Ishikawa (cell line): ENCODE measurements around the gene RHEX.

Source experiments
- CEBPB ChIP-seq: IDR thresholded peaks from 2 replicates; pipeline ENCODE4 v1.6.1; 2012
- CREB1 ChIP-seq: IDR thresholded peaks from 2 replicates; pipeline ENCODE4 v1.6.1; 2012; ENCODE audit warnings: low read depth
- EGR1 ChIP-seq: IDR thresholded peaks from 2 replicates; pipeline ENCODE4 v1.6.1; 2012
- EP300 ChIP-seq: IDR thresholded peaks from 2 replicates; pipeline ENCODE4 v1.6.1; 2012; ENCODE audit warnings: borderline replicate concordance
- FOXM1 ChIP-seq: IDR thresholded peaks from 2 replicates; pipeline ENCODE4 v1.6.1; 2012; ENCODE audit warnings: low read depth, borderline replicate concordance
- MAX ChIP-seq: IDR thresholded peaks from 2 replicates; pipeline ENCODE4 v1.6.1; 2012
- NFIC ChIP-seq: IDR thresholded peaks from 2 replicates; pipeline ENCODE4 v1.6.1; 2012
- RAD21 ChIP-seq: IDR thresholded peaks from 2 replicates; pipeline ENCODE4 v1.6.1; 2012; ENCODE audit warnings: low read depth
- TAF1 ChIP-seq: IDR thresholded peaks from 2 replicates; pipeline ENCODE4 v1.6.1; 2012; ENCODE audit warnings: low read depth, mild to moderate bottlenecking
- TCF12 ChIP-seq: IDR thresholded peaks from 2 replicates; pipeline ENCODE4 v1.6.1; 2012; ENCODE audit warnings: low read depth
- TEAD4 ChIP-seq: IDR thresholded peaks from 2 replicates; pipeline ENCODE4 v1.6.1; 2012
- USF1 ChIP-seq: IDR thresholded peaks from 2 replicates; pipeline ENCODE4 v1.6.1; 2012
- YY1 ChIP-seq: IDR thresholded peaks from 2 replicates; pipeline ENCODE4 v1.6.1; 2012; ENCODE audit warnings: low read depth
- ZBTB7A ChIP-seq: IDR thresholded peaks from 2 replicates; pipeline ENCODE4 v1.6.1; 2012; ENCODE audit warnings: low read depth
- TF ChIP-seq, protein P1 (sequence below): IDR thresholded peaks from 2 replicates; pipeline ENCODE4 v1.6.1; 2012; ENCODE audit warnings: low read depth, mild to moderate bottlenecking

RHEX gene

GRCh38 chr1:206006946-206007345, 46.0 kb upstream of the RHEX start:
- no peak for TF ChIP-seq USF1
- TF ChIP-seq ZBTB7A, result no peak
- no peak for TF ChIP-seq TAF1

- TF ChIP-seq EP300, result no peak
- TF ChIP-seq NFIC, result no peak
- no peak for TF ChIP-seq ZBTB7A
- no peak for TF ChIP-seq TAF1
- TF ChIP-seq MAX, result no peak
- no peak for TF ChIP-seq USF1
- TF ChIP-seq TCF12, result no peak
- no peak for TF ChIP-seq EGR1
- TF ChIP-seq, protein P1, sequence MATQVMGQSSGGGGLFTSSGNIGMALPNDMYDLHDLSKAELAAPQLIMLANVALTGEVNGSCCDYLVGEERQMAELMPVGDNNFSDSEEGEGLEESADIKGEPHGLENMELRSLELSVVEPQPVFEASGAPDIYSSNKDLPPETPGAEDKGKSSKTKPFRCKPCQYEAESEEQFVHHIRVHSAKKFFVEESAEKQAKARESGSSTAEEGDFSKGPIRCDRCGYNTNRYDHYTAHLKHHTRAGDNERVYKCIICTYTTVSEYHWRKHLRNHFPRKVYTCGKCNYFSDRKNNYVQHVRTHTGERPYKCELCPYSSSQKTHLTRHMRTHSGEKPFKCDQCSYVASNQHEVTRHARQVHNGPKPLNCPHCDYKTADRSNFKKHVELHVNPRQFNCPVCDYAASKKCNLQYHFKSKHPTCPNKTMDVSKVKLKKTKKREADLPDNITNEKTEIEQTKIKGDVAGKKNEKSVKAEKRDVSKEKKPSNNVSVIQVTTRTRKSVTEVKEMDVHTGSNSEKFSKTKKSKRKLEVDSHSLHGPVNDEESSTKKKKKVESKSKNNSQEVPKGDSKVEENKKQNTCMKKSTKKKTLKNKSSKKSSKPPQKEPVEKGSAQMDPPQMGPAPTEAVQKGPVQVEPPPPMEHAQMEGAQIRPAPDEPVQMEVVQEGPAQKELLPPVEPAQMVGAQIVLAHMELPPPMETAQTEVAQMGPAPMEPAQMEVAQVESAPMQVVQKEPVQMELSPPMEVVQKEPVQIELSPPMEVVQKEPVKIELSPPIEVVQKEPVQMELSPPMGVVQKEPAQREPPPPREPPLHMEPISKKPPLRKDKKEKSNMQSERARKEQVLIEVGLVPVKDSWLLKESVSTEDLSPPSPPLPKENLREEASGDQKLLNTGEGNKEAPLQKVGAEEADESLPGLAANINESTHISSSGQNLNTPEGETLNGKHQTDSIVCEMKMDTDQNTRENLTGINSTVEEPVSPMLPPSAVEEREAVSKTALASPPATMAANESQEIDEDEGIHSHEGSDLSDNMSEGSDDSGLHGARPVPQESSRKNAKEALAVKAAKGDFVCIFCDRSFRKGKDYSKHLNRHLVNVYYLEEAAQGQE, result no peak
- no peak for TF ChIP-seq RAD21
- no peak for TF ChIP-seq CEBPB
- TF ChIP-seq CREB1, result no peak
- TF ChIP-seq TEAD4, result no peak
- no peak for TF ChIP-seq FOXM1
- no peak for TF ChIP-seq YY1
Measured at GRCh38 chr1:206010060-206010459, 42.9 kb upstream of the RHEX start.

GRCh38 chr1:206011057-206011456, 41.9 kb upstream of the RHEX start:
- no peak for TF ChIP-seq EGR1
- no peak for TF ChIP-seq EP300
- no peak for TF ChIP-seq ZBTB7A
- no peak for TF ChIP-seq USF1
- TF ChIP-seq RAD21, result no peak
- no peak for TF ChIP-seq FOXM1
- no peak for TF ChIP-seq TCF12
- TF ChIP-seq TAF1, result no peak
- TF ChIP-seq YY1, result no peak
- TF ChIP-seq, protein P1, result no peak
- no peak for TF ChIP-seq TEAD4
- no peak for TF ChIP-seq NFIC
- no peak for TF ChIP-seq CEBPB
- no peak for TF ChIP-seq MAX
- no peak for TF ChIP-seq CREB1

GRCh38 chr1:206012086-206012859, 40.7 kb upstream of the RHEX start:
- no peak for TF ChIP-seq FOXM1

- no peak for TF ChIP-seq NFIC
Measured at GRCh38 chr1:206013026-206013795, 39.8 kb upstream of the RHEX start.

DNA sequence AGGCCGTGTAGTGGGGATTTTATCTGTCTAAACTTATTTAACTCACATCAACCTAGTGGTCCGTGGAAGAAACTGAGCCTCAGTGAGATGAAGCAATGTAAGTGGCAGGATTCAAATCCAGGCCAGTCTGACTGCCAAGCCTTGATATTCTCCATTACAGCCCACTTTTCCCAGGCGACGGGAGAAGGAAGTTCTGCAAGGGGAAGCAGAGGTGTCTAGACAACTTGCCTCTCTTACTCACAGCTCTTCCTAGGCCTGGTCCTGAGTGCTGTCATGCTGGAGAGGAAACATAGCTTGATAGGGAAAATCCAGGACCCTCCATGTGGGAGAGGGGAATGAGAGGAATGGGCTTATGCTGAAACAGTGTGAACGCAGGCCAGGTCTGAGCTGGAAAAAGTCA, 38.4 kb upstream of the RHEX start:
- TF ChIP-seq ZBTB7A (no peak), TCF12 (no peak), YY1 (no peak), RAD21 (no peak), TEAD4 (no peak), MAX (no peak), USF1 (no peak), EGR1 (no peak), CEBPB (no peak), TAF1 (no peak), NFIC (no peak), FOXM1 (no peak), CREB1 (no peak)
- TF ChIP-seq, protein P1, result no peak
